HG02588 (cell line): ENCODE results near the gene ZEB1.

Experiments
- ATAC-seq: cut with Tn5 transposase; IDR thresholded peaks from one replicate; pipeline ENCODE4 v1.9.1; 2021; ENCODE audit warnings: mild to moderate bottlenecking, moderate library complexity; ENCODE audit not compliant: unreplicated experiment

The ZEB1 gene

DNA sequence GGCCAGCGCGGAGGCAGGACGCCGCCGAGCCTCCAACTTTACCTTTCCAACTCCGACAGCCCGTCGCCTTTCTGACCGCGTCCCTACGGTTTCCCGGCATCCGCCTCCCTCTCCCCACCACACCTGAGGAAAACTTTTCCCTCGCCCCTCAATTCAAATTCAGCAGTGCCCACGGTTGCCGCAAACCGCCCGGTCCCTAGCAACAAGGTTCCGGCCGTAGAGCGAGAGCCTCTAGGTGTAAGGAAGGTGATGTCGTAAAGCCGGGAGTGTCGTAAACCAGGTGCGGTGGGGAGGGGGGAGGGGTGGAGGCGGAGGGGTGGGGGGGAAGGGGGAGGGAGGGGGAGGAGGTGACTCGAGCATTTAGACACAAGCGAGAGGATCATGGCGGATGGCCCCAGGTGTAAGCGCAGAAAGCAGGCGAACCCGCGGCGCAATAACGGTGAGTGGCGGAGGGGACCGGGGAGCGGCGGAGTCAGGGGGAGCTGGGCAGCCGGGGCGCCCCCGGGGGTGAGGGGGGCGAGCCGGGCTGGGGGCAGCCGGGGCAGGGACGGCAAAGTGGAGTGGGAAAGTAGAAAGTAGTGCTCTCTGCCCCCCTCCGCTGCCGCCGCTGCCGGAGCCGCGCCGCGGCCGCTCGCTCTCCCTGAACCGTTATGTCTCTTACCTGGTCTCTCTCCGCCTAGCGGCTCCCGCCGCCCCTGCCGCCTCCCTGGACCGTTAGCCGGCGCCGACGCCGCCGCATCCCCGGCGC, at the start of gene ZEB1:
ZEB1 (plus strand) TSS at position 363 of the 748 bp plus-strand sequence; CDS start at position 382, 19 bp downstream.
- peak; percentile 32 for ATAC-seq

DNA sequence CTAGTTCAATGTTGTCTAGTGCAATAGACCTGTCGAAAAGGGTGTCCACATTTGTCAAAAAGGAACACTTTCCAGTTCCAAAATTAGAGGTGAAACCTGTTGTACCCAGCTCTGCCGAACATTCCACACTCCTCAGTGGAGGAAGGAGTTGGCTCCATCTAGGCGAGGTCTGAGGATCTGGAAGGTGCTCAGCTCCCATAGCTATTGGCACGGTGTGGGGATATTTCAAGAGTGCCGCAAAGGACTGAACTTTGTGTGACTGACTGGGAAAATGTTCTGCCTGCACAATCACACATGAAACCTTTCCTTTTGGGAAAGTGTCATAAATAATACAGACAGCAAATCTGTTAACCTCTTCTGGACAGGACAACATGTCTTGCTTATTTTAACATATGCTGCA, 48.1 kb upstream of the ZEB1 start:
- no peak for ATAC-seq

DNA sequence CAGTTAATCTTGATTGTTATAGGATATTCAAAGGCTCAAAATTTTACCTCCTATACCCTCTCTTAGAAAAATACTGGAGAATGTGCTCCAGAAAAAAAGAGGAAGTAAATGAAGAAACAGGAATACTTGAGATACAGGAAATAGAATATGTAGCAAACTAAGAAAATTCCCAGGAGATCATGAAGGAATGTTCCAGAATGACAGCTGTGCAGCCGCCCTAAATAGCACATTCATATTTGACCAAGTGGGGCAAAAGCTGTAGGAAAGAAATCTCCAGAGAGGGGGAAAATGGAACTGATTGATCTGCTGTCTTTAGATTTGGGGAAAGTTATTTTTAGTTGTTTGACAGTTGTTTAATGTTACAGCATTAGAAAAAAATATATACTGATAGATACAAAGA, 46.2 kb upstream of the ZEB1 start:
- no peak for ATAC-seq

DNA sequence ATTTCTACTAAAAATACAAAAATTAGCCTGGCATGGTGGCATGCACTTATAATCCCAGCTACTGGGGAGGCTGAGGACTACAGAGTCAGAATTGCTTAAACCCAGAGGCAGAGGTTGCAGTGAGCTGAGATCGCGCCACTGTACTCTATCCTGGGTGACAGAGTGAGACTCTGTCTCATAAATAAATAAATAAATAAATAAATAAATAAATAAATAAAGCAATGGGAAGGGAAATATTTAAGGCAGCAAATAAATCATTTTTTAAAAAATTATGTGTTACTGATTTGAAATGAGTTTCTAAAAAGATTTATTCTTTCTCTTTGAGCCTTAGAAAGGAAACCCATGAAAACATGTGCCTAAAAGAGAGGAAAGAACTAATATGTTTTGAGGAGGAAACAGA, 45.2 kb upstream of the ZEB1 start:
- no peak for ATAC-seq

DNA sequence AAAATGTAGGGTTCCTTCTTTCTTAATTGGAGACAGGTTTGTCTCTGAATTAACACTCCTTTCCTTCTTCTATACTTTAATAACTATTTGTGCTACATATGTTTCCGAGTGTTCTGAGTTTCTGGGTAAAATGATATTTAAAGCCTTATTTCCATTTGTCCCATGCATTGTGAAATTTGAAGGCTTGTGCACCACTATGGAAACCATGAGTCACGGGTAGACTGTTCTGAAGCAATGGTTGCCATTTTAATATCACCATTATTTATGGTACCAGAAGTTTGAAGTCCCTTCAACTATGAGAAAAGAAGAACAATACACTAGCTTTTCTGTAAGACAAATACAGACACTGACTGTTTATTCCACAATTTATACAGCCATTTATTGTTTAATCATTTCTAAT, 44.7 kb upstream of the ZEB1 start:
- no peak for ATAC-seq

DNA sequence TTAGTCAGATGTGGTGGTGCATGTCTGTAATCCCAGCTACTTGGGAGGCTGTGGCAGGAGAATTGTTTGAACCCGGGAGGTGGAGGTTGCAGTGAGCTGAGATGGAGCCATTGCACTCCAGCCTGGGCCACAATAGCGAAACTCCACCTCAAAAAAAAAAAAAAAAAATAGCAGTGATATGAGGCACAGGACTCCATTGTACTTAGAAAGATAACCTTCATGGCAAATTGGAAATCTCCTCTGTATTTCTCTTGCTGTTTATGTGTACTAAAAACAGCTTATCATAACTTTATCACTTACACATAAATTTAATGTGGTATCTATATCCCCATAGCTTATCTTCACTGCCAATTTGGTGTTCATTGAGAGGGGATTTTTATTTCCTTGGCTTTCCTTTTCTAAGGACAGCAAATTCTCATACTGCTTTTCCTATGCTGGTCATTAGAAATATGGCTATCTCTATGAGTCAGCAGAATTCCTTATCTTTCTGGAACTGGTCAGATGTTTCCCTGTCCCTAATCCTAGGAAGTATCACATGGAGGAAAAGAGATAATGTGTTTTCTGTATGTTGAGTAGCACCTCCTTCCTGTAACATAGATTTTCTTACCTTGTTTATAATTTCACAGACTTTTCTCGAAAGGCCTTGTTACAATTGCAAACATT, 40.6 kb upstream of the ZEB1 start:
- no peak for ATAC-seq

DNA sequence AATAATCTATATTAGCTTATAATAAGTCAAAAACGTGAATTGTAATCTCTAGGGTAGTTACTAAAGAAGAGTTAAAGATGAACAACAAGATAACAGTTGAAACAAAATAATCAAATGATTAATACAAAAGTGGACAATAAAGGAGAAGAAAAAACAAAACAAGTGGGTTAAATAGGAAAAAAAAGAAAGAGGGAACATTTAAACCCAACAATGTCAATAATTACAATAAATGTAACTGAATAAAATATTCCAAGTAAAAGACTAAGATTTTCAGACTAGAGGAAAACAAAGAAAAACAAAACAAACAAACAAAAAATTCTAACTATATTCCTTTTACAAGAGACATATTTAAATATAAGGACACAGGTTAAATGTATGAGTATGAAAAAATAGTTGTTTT, 38.0 kb upstream of the ZEB1 start:
- ATAC-seq: no peak

DNA sequence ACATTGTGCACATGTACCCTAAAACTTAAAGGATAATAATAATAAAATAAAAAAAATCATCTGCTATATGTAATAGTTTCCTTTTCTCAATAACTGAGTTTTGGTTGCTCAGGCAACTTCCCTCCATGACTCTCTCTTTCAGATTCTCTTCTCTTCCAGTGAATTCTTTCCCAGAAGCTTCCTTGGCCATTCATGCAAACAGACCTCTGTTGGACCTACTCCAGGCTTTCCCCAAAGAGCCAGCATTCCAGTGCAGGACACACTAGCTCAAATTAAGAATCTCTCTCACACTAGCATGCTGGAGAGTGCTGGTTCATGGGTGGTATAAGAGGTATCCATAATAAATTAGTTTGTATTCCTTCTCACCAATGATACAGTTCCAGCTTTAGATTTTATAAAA, 31.0 kb upstream of the ZEB1 start:
- no peak for ATAC-seq

DNA sequence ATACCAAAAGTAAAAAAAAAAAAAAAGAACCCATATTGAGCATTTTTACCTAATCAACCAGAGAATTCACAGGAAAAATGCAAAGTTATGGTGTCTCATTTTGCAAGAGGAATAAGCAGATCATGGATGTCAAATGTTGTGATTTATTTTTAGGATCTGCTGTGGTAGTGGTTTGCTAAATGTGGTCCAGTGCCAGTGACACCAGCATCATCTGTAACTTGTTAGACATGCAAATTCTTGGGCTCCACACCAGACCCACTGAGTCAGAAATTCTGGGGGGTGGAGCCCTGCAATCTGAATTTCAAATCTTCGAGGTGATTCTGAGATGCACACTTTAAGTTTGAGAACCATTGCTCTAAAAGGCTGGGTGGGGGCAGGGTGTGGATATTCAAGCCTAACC, 30.1 kb upstream of the ZEB1 start:
- ATAC-seq: no peak

DNA sequence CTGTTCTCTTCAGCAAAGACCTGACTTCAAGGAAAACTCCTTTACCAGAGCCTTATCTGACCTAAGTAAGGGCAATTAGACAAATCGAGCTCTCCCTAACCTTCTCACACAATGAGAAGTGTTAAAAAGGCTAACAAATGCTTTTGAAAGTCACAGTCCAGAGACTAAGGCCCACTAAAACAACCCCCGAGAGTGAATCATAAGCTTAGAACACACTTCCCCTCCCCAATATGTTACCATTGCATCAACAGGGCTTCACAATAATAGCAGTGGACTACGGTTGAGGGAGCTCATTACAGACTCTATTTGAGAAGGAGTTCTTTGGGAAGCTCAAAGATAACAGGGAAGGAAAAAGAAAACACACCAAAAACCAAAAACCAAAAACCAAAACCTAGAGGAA, 28.6 kb upstream of the ZEB1 start:
- ATAC-seq: no peak

DNA sequence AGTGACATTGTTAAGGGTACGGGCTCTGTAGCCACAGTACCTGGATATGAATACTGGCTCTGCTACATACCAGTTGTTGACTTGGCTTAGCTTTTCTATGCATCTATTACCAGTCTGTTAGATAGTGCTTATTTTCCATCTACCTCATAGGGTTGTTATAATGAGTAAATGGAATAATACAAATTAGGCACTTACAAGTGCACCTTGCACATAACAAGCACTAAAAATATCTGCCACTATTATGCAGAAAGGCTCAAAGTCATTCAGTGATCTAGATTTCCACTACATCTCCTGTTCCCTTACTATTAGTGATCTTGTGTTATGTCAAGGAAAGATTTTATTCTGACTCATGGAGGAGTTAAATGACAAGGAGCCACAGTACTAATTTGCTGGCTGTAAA, 27.9 kb upstream of the ZEB1 start:
- ATAC-seq: no peak

DNA sequence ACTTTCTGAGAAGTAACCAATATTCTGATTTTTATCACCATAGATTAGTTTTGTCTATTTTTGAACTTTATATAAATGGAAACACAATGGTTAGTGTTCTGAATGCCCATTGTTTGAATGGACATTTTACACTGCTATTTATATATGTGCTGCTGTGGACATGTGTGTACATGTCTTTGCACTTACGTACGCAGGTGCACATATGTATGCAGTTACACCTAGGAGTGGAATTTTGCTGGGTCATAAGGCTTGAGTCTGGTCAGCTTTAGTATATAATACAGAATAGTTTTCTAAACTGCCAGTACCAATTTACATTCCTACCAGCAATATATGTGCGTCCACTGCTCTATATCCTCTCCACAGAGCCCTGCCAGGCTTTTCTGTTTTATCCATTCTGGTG, 24.5 kb upstream of the ZEB1 start:
- no peak for ATAC-seq

DNA sequence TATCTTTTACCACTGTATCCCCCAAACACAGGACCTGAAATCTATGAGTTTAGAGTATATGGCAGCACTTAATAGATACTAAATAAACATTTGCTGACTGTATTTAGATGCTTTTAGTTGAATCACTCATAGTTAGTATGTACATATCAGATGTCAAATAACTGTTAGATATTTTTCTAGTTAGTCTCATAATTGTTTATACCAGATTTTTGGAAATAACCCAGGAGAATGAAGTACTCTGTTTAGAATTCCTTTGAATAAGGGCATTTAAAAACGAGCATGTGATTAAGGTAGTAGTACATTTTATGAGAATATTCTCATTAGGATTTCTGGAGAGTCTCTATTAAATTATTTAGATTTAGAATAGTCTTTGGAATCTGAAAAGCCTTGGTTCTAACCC, 22.3 kb upstream of the ZEB1 start:
- no peak for ATAC-seq

DNA sequence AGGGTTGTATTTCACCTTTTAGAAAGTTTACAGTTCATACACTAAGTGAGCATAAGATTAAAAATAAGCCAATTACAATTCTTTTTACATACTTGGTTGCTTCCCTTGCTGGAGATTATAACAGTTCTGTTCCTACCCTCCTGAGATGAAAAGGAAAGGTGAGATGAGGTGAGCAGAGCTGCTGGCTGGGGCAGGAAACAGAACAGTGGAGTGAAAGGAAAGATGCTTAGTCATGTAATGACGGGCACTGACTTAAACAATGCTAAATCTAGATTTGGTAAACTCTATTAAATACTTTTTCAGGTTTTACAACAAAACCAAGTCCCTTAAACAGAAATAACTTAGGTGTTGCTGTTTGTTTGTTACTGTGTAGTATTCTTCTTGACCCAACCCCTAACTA, 19.9 kb upstream of the ZEB1 start:
- ATAC-seq: no peak

DNA sequence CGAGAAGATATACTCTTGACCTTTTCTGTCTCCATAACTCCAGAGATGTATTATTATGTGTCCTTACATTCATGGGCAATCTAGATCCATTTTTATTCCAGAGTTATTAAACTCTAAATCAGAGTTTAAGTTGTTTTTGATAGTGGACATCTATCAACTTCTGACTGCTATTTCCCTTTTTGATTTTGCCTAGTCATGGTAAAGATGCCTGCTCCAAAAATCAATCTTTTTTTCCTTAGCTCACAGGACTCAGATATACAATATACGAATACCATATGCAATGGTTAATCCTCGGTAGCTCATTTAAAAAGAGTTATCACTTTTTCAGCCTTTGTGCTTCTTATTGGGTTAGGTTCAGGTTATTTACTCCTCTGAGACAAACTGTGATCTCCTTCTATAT, 15.8 kb upstream of the ZEB1 start:
- ATAC-seq: no peak

DNA sequence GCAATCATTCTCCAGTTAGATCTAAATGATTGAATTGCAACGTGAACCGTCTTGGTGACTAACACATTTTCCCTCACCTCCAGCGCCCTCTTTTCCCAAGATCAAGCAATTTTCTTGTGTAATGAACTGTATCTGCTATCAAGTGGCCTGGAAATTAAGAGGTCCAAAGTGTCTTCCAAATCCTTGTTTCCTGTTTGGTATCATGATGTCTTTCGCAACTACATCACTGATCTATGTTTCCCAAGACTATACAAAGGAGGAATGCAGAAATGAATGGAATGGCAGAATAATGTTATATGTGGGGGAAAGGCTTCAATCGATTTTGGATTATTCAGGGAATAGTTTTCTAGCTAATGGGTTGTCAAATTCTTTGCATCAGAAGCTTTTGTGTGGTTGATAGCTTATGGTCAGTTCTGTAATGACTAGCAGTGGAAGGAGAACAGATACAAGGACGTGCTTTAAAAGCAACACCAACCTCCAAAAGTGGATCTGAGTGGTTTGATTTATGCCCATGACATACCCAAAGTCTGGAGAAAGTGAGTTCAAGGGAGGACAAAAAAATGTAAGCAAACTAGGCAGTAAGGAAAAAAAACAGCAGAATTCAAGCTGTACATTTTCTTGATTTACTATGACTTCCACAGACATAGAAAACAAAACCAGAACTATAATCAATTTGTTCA, 14.6 kb upstream of the ZEB1 start:
- no peak for ATAC-seq

DNA sequence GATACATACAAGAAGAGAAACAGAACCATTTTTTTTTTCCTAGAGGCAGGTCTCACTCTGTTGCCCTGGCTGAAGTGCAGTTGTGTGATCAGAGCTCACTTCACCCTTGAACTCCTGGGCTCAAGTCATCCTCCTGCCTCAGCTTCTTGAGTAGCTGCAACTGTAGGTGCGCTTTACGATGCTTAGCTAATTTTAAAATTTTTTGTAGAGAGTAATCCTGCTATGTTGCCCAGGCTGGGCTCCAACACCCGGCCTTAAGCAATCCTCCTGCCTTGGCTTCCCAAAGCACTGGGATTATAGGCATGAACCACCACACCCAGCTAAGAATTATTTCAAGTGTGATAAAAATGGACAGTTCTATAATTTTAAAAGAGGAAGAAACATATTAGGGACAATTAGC, 5.6 kb upstream of the ZEB1 start:
- ATAC-seq: no peak

DNA sequence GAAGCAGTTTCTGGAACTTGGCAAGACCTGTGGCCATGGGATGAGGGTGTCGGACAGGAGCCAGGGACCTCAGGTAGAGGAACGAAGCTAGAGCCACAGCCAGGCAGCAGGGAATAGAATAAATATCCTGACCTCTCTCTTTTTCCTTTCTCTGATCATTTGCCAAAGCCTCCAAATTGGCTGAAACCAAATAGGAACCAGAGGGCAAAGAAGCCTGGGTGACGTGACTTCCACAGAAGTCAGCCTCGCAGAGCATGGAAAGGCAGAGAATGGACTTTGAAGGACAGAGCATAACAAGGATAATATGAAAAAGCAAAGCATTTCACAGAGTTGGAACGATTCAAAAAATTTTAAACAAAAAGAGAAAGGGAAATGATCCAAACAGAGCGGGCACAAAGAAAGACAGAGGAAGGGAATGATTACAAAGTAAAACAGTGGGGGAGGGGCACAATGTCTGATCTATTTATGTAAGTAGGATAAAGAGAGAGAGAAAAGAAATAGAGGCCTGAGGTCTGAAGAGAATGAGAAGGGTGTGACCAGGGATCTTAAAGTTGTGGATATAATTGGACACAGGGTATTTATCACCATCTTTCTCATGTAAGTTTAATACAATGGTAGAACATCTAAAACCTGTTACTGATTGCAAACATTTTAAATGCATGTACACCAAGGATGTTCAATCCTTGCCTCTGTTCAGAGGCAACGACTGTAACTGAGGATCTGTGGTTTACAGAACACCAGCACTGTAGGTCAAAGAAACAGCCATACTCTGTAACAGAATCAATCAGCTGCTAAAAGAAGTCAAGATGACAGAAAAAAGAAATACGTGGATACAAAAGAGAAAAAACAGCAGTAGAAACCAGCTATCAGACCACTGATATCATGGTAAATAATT, 4.5 kb upstream of the ZEB1 start:
- no peak for ATAC-seq

DNA sequence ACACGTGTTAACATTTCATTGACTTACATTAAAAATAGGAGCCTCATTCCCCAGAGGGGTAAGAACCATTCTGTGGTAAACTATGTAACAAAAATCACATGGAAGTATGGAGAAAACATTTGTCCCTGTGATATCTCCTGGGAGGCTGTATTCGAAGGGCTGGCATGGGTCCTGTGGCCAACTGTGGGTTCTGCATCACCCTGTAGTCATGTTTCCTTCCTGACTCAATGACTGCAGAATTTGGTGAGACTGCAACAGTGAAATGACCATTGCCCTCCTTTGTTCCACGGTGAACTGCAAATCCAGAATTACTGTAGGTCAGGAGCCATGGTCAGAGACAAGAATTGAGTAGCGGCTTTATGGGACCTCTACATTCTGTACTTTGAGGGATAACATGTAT, 3.6 kb upstream of the ZEB1 start:
- ATAC-seq: no peak

DNA sequence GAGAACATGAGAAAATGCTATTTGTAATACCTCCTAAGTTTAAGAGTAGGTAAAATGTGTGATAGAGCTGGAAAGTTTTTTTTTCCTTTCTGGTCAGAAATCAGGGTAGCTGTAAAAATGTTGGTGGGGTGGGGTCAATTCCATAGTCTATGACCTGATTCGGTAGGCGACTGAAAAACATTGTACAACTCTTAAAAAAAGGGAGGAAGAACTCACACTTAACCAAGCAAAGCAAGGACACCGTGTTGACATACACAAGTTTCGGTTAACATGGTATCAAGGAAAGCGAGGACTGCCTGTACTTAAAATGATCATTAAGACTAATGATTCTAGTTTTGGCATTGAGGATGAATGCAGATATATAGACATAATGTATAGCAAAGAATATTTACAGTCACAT, 1.8 kb upstream of the ZEB1 start:
- ATAC-seq: no peak

DNA sequence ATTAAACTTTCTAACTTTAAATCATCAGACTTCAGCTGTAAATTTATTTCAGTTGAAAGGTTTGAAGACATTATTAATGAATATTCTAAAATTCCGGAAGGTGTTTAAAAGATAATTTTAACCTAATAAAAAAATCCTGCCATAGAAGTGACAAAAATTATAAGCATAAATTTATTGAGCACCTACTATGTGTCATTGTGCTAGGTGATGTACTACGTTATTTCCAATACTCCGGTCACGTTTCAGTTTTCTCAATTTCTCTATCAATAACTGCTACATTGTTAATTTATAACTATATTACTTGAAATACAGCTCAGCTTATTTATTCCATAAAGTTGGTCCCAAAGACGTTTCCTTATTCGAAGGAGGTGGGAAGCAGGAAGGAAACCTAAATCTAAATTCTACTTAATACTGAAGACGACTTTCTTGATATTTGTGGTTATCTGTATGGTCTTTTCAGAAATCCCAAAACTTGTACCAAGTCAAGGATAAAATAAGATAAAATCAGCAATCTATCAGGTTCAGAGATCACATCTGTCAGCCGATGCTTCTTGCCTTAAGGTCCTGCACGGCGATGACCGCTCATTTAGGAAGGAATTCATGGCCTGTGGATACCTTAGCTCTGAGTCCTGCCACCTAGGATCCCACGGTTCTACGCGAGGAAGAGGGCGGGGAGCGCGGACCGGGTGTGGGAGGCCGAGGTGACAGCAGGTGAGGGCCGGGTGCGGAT, 1.2 kb upstream of the ZEB1 start:
- no peak for ATAC-seq
